NCI-H526 treated with DMSO at 0.1 percent for 48 hours (cell line): ENCODE data around the gene AVP.
"Not testable (repeated sequence)": the region's sequence is repeated elsewhere in the genome, so short reads cannot be mapped to it uniquely, and the experiment has no call there.

Experiments used
- DNase-seq: peaks from one replicate; lab custom pipeline; 2025; lab: John Stamatoyannopoulos, UW

Gene AVP, protein sequence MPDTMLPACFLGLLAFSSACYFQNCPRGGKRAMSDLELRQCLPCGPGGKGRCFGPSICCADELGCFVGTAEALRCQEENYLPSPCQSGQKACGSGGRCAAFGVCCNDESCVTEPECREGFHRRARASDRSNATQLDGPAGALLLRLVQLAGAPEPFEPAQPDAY

GRCh38 chr20:3084283-3084985, at the start of gene AVP:
Gene AVP, minus strand, starts transcription at chr20:3084724. Its CDS starts 50 bp downstream, at chr20:3084674.
- DNase-seq = no peak

DNA sequence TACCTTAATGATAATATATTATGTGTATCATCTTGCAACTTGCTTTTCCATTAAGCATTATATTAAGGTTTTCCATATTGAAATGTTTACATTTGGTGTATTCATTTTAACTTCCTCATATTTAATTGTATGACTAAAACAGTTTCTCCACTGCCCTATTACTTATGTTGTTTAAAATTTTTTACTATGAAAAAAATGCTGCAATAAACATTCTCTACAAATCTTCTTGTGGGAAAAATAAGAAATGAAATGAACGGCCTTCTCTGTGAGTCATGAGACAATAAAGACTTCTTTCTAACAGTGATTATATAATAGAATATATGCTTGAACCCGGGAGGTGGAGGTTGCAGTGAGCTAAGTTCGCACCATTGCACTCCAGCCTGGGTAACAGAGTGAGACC, 49.6 kb upstream of the AVP start:
- no peak for DNase-seq

DNA sequence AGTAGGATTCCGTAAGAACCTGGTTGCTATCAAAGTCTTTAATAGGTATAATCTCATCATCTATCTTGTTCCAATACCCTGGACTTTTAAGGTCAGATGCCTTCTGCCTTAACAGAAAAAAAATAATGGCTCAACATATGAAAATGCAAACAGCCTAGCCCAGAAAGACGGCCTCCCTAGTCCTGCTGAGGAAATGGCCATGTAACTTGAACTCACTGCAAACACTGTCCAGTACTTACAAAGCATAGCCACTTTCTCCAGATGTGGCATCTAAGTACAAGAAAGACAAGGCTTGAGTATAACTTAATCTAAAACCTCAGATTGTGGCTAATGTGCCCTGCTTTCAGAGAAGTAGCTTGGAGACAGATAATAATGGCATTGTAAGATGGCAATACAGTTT, 48.6 kb upstream of the AVP start:
- DNase-seq = no peak

DNA sequence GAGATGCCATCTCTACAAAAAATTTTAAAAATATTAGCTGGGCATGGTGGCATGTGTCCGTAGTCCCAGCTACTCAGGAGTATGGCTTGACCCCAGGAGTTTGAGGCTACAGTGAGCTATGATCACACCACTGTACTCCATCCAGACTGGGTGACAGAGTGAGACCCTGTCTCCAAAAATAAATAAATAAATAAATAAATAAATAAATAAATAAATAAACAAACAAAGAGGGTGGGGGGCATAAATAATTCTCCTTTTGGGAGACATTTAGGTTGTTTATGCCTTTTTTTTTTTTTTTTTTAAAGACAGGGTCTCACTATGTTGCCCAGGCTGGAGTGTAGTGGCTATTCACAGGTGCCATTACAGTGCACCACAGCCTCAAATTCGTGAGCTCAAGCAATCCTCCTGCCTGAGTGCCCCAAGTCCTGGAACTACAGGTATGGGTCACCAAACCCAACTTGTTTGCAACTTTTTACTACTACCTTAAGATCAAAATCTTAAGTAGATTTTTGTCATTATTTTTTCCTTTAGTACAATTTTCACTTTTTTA, 45.6 kb upstream of the AVP start:
- DNase-seq = no peak

GRCh38 chr20:3129094-3129493, 44.6 kb upstream of the AVP start:
- no peak for DNase-seq

- DNase-seq = no peak
Observed at GRCh38 chr20:3128275-3128984, 43.9 kb upstream of the AVP start.

DNA sequence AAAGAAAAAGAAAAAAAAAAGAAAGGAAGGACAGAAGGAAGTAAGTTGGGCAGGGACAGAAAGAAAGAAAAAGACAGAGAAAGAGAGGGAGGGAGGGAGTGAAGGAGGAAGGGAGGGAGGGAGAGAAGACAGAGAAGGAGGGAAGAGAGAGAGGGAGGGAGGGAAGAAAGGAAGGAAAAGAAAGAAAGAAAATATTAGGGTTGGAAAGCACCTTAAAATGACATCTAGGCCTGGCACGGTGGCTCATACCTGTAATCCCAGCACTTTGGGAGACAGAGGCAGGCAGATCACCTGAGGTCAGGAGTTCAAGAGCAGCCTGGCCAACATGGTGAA, 42.0 kb upstream of the AVP start:
- no peak for DNase-seq

DNA sequence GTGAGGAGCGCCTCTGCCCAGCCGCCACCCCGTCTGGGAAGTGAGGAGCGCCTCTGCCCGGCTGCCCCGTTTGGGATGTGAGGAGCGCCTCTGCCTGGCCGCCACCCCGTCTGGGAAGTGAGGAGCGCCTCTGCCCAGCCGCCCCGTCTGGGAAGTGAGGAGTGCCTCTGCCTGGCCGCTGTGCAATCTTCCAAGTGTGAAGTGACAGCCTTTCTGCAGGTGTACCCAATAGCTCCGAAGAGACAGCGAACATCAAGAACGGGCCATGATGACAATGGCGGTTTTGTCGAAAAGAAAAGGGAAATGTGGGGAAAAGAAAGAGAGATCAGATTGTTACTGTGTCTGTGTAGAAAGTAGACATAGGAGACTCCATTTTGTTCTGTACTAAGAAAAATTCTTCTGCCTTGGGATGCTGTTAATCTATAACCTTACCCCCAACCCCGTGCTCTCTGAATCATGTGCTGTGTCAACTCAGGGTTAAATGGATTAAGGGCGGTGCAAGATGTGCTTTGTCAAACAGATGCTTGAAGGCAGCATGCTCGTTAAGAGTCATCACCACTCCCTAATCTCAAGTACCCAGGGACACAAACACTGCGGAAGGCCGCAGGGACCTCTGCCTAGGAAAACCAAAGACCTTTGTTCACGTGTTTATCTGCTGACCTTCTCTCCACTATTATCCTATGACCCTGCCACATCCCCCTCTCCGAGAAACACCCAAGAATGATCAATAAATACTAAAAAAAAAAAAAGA, 41.4 kb upstream of the AVP start:
- DNase-seq = not testable (repeated sequence)

GRCh38 chr20:3124773-3125560, 40.4 kb upstream of the AVP start:
- DNase-seq = not testable (repeated sequence)

DNA sequence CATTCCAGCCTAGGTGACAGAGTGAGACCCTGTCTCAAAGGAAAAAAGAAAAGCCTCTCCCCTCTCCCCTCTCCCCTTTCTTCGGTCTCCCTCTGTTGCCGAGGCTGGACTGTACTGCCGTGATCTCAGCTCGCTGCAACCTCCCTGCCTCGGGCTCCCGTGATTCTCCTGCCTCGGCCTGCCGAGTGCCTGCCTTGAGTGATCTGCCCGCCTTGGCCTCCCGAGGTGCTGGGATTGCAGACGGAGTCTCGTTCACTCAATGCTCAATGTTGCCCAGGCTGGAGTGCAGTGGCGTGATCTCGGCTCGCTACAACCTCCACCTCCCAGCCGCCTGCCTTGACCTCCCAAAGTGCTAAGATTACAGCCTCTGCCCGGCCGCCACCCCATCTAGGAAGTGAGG, 39.6 kb upstream of the AVP start:
- not testable (repeated sequence) for DNase-seq

- DNase-seq = no peak
Observed at GRCh38 chr20:3123542-3123941, 39.0 kb upstream of the AVP start.

- no peak for DNase-seq
Observed at GRCh38 chr20:3121955-3122610, 37.6 kb upstream of the AVP start.

GRCh38 chr20:3121271-3121911, 36.9 kb upstream of the AVP start:
- DNase-seq = no peak

GRCh38 chr20:3119044-3119443, 34.5 kb upstream of the AVP start:
- DNase-seq = no peak

DNA sequence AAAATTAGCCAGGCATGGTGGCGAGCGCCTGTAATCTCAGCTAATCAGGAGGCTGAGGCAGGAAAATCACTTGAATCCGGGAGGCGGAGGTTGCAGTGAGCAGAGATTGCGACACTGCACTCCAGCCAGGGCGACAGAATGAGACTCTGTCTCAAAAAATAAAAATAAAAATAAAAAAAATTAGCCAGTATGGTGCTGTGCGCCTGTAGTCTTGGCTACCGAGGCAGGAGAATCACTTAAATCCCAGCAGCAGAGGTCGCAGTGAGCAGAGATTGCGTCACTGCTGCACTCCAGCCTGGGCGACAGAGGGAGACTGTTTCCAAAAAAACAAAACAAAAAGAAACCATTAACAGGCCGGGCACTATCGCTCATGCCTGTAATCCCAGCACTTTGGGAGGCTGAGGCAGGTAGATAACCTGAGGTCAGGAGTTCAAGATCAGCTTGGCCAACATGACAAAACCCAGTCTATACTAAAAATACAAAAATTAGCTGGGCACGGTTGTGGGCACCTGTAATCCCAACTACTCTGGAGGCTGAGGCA, 33.4 kb upstream of the AVP start:
- DNase-seq = not testable (repeated sequence)

DNA sequence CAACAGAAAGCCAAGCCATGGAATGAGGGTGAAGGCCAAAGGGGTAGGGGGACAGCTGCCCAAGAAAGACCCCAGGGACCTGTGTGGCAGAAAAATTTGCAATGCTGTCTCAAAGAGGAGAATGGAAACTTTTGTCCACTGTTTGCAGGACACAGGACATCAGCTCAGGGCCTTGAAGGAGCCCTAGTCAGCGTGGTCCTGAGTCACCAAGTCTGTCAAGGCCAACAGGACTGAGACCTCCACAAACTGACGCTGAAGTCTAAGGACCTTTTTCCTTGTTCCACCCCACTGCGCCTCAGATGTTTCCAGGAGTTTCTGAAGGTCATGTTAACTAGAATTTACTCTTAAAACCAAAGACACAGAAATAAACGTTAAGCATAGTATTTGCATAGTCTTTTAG, 31.8 kb upstream of the AVP start:
- no peak for DNase-seq

DNA sequence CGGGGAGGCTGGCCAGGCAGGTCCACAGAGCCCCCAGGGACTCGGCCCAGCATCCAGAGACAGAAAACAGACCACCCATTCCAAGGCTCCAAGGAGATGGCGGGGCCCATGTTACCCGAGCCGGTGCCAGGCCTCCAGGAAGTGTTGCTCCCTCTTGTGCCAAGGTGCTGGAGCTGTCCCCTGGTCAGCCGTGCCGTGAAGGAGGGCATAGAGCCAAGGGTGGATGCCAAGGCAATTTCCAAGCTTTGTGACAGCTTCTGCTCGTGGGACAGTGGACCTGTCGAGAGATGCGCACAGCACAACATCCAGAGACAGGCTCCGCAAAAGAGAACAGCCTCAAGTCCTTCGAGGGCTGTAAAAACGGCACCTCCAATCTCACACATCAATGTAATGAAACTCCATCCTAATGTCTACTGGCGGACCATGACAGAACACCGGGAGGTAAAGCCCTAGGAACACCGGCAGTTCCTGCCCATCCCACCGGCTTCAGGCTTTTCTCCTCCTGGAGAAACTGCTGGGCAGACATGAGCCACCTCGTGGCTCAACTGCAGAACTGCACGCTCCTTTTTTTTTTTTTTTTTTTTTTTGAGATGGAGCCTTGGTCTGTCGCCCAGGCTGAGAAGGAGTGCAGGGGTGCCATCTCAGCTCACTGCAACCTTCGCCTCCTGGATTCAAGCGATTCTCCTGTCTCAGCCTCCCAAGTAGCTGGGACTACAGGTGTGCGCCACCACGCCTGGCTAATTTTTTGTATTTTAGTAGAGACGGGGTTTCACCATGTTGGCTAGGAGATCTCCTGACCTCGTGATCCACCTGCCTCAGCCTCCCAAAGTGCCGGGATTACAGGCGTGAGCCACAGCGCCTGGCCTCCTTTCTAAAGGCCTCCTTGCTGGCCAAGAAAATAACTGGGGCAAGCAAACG, 30.9 kb upstream of the AVP start:
- DNase-seq = peak; percentile 28

GRCh38 chr20:3111995-3112394, 27.5 kb upstream of the AVP start:
- DNase-seq = no peak

- DNase-seq = no peak
Observed at GRCh38 chr20:3111507-3111906, 27.0 kb upstream of the AVP start.
